ENCODE results near the gene ANKMY2. TPM values are rescaled to one million over a fixed set of nuclear protein-coding genes. Genes with fewer than 3 reads are reported as not detected.

ANKMY2 gene
- 10 to 100 TPM; 15.5 to 21.4 (median 19.4) TPM for total RNA-seq
- total RNA-seq (2013): 28.6 TPM

- ATAC-seq: peak; percentile 85 to 97 (median 90)
- peak; percentile 93 to 96 for DNase-seq
- H3K27ac Mint-ChIP-seq: peak within 1 kb of the TSS; percentile 94 to 96
- TF ChIP-seq, protein P1, sequence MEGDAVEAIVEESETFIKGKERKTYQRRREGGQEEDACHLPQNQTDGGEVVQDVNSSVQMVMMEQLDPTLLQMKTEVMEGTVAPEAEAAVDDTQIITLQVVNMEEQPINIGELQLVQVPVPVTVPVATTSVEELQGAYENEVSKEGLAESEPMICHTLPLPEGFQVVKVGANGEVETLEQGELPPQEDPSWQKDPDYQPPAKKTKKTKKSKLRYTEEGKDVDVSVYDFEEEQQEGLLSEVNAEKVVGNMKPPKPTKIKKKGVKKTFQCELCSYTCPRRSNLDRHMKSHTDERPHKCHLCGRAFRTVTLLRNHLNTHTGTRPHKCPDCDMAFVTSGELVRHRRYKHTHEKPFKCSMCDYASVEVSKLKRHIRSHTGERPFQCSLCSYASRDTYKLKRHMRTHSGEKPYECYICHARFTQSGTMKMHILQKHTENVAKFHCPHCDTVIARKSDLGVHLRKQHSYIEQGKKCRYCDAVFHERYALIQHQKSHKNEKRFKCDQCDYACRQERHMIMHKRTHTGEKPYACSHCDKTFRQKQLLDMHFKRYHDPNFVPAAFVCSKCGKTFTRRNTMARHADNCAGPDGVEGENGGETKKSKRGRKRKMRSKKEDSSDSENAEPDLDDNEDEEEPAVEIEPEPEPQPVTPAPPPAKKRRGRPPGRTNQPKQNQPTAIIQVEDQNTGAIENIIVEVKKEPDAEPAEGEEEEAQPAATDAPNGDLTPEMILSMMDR (IDR thresholded peaks at IDR 0.05): no peak
- Histone ChIP-seq H3K9me3 (ENCODE audit: control insufficient read depth, insufficient read depth, low read length) (no peaks in the 10 kb centered on the region), H3K27me3 (ENCODE audit: control insufficient read depth, insufficient read depth, low read length) (no peaks in the 10 kb centered on the region), H3K27ac (ENCODE audit: low read length) (peak within 1 kb of the TSS; percentile 92), H3K4me1 (ENCODE audit: control insufficient read depth, insufficient read depth, low read length) (peaks cover 21% of the 10 kb centered on the region), H3K36me3 (ENCODE audit: control insufficient read depth, insufficient read depth, low read length) (no peaks in the 10 kb centered on the region), H3K4me3 (ENCODE audit: low read length) (peak within 1 kb of the TSS; percentile 76)
- WGBS (ENCODE audit: insufficient coverage): under 1% methylated on average over 73 of the region's 73 CpGs
- H3K4me3 Mint-ChIP-seq: peak within 1 kb of the TSS; percentile 99
- H3K27me3 Mint-ChIP-seq (ENCODE audit: low read depth in 2 of 2): no peaks in the 10 kb centered on the region
- no peaks in the 10 kb centered on the region for H3K36me3 Mint-ChIP-seq
- H3K9me3 Mint-ChIP-seq: no peaks in the 10 kb centered on the region
- intact Hi-C loops (cut with micrococcal nuclease): loop anchor here (2.0 to 10.0 kb wide), 3 partner anchors 81 to 586 kb away; partner anchors contain the start of gene CRPPA
- H3K4me1 Mint-ChIP-seq: peaks cover 60 to 70% of the 10 kb centered on the region in 2 donors
Measured at GRCh38 chr7:16645593-16646471, at the start of gene ANKMY2, which contains the start of gene BZW2. Gene ANKMY2 (minus strand): TSS chr7:16645754. CDS start chr7:16645573, 181 bp downstream. Gene BZW2 (plus strand): TSS chr7:16646181. CDS start chr7:16665444, 19,263 bp downstream.

DNA sequence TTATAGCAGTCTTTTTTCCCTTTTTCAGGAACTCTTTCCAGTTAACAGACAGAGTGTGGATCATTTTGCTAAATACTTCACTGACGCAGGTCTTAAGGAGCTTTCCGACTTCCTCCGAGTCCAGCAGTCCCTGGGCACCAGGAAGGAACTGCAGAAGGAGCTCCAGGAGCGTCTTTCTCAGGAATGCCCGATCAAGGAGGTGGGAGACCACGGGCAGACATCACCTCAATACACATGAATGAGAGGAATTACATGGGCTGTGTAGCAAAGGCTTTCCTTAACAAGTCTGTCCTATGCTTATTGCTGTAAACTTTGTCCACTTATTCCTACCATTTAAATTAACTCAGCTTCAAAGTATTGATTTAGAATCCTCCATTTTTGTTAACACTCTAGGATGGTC, 49.3 kb upstream of the ANKMY2 start:
- TF ChIP-seq, protein P1 (IDR thresholded peaks at IDR 0.05): no peak
- Histone ChIP-seq H3K36me3 (ENCODE audit: control insufficient read depth, insufficient read depth, low read length) (peaks cover 61% of the 10 kb centered on the region), H3K4me3 (ENCODE audit: low read length) (no peak overlapping the region), H3K9me3 (ENCODE audit: control insufficient read depth, insufficient read depth, low read length) (no peaks in the 10 kb centered on the region), H3K27me3 (ENCODE audit: control insufficient read depth, insufficient read depth, low read length) (no peaks in the 10 kb centered on the region), H3K4me1 (ENCODE audit: control insufficient read depth, insufficient read depth, low read length) (no peaks in the 10 kb centered on the region), H3K27ac (ENCODE audit: low read length) (no peak overlapping the region)
- 99% methylated on average over 4 of the region's 6 CpGs for WGBS (ENCODE audit: insufficient coverage)
- intact Hi-C loops (cut with micrococcal nuclease): loop anchor here (1.0 kb wide), 1 partner anchor 223 kb away; no protein-coding TSS in a partner anchor
- ATAC-seq: no peak
- DNase-seq: no peak
- H3K4me3 Mint-ChIP-seq: no peak overlapping the region
- H3K27ac Mint-ChIP-seq: no peak overlapping the region
- no peaks in the 10 kb centered on the region for H3K4me1 Mint-ChIP-seq
- H3K27me3 Mint-ChIP-seq (ENCODE audit: low read depth in 2 of 2): no peaks in the 10 kb centered on the region
- no peaks in the 10 kb centered on the region for H3K9me3 Mint-ChIP-seq
- H3K36me3 Mint-ChIP-seq: peaks cover 34% of the 10 kb centered on the region

DNA sequence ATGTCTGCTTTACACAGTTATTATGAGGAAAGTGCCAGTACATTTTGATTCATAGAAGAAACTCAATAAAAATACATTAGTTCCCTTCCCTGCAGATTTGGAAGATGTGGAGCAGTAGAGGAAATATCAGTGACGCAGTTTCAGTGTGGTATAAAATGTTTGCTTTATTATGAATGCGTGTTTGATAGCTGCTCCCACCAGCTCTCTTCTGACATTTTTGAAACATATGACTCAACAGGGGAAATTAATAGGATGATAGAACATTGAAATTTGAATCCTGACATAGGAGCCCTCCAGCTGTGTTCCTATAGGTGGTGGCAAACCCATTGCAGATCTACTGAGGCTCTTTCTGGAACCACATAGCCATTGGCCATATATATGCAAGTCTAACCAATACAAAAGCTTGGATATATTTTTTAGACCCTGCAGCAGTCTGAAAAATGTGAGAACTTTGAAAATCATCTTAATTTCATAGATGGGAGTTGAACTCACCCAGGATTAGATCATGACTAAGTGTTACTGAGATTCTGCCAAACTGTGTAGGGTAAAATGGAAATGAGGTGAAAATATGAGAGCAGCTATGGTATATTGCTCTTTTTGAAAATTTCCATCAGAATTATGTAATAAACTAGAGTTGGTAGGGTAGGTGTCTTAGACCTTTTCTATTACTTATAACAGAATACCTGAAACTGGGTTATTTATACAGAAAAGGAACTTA, 48.2 kb upstream of the ANKMY2 start:
- Mint-ChIP-seq H3K9me3 (no peaks in the 10 kb centered on the region), H3K27me3 (ENCODE audit: low read depth in 2 of 2) (no peaks in the 10 kb centered on the region), H3K4me1 (no peaks in the 10 kb centered on the region), H3K27ac (no peak overlapping the region), H3K4me3 (no peak overlapping the region), H3K36me3 (peaks cover 28% of the 10 kb centered on the region)
- TF ChIP-seq, protein P1 (IDR thresholded peaks at IDR 0.05): no peak
- Histone ChIP-seq H3K4me1 (ENCODE audit: control insufficient read depth, insufficient read depth, low read length) (no peaks in the 10 kb centered on the region), H3K27ac (ENCODE audit: low read length) (no peak overlapping the region), H3K9me3 (ENCODE audit: control insufficient read depth, insufficient read depth, low read length) (no peaks in the 10 kb centered on the region), H3K4me3 (ENCODE audit: low read length) (no peak overlapping the region), H3K27me3 (ENCODE audit: control insufficient read depth, insufficient read depth, low read length) (no peaks in the 10 kb centered on the region), H3K36me3 (ENCODE audit: control insufficient read depth, insufficient read depth, low read length) (peaks cover 54% of the 10 kb centered on the region)
- DNase-seq (no peak), ATAC-seq (no peak)
- WGBS (ENCODE audit: insufficient coverage): no CpG with 5 or more reads among the region's 2 CpGs
- intact Hi-C loops (cut with micrococcal nuclease): no loop called here
